Activated CD8-positive, alpha-beta T cell treated with anti-CD3 and anti-CD28 coated beads for 36 hours (primary cell): Measurements from ENCODE around the gene KCNMA1. TPM values are rescaled to one million over a fixed set of nuclear protein-coding genes. Genes with fewer than 3 reads are reported as not detected.

ENCODE experiments used
- ATAC-seq: fragments of 200-7000 bp; cut with Tn5 transposase; one replicate; pipeline ENCODE4 v1.10.0; 2021; ENCODE audit warnings: mild to moderate bottlenecking, moderate library complexity
- CTCF ChIA-PET: fragments of 350-600 bp; sonication (Branson Sonifier 250); formaldehyde crosslinking; loops from one replicate; lab custom pipeline; 2021; ENCODE audit warnings: antibody characterized with exemption; lab: Charles Lee
- POLR2A ChIA-PET: fragments of 350-600 bp; sonication (Branson Sonifier 250); formaldehyde crosslinking; loops from one replicate; lab custom pipeline; 2021; ENCODE audit warnings: antibody characterized with exemption; lab: Charles Lee
- DNase-seq: peaks from one replicate; pipeline ENCODE4 v3.0.0-alpha.2; 2020
- H3K27ac Mint-ChIP-seq: one replicate; pipeline ENCODE4 v1.8.0; 2021; ENCODE audit warnings: mild to moderate bottlenecking, mixed read lengths
- H3K27me3 Mint-ChIP-seq: one replicate; pipeline ENCODE4 v1.8.0; 2021; ENCODE audit warnings: mixed read lengths
- H3K36me3 Mint-ChIP-seq: one replicate; pipeline ENCODE4 v1.8.0; 2021; ENCODE audit warnings: low read depth, mixed read lengths
- H3K4me1 Mint-ChIP-seq: one replicate; pipeline ENCODE4 v1.8.0; 2021; ENCODE audit warnings: low read depth, mixed read lengths
- H3K4me3 Mint-ChIP-seq: one replicate; pipeline ENCODE4 v1.8.0; 2021; ENCODE audit warnings: mild to moderate bottlenecking, moderate library complexity, mixed read lengths
- H3K9me3 Mint-ChIP-seq: one replicate; pipeline ENCODE4 v1.8.0; 2021; ENCODE audit warnings: mixed read lengths
- CTCF ChIP-seq: fragments of 200-600 bp; IDR thresholded peaks from one replicate; pipeline ENCODE4 v1.8.0; 2022; ENCODE audit warnings: antibody characterized with exemption, mild to moderate bottlenecking
- intact Hi-C: fragments of 100-400 bp; cut with micrococcal nuclease; formaldehyde crosslinking; loops from one replicate; pipeline ENCODE4 v1.10.0; 2022
- total RNA-seq, 2 experiments: library from RNA; stranded (reverse); gene quantifications; one replicate each; pipeline ENCODE4 v1.2.3, GENCODE V29; 2021

Gene KCNMA1
- total RNA-seq, 2 experiments from 2014 or later = 0.18 TPM; not detected in 1

- TF ChIP-seq CTCF = no peak
- no peak for ATAC-seq
- no peak overlapping the region for H3K27ac Mint-ChIP-seq
- H3K9me3 Mint-ChIP-seq = no peaks in the 10 kb centered on the region
- H3K4me3 Mint-ChIP-seq = no peak overlapping the region
- intact Hi-C loops = no loop called here
- ChIA-PET POLR2A (no interaction called here), CTCF (no interaction called here)
- H3K4me1 Mint-ChIP-seq = no peaks in the 10 kb centered on the region
- no peaks in the 10 kb centered on the region for H3K36me3 Mint-ChIP-seq
- DNase-seq = no peak
- peaks cover 9% of the 10 kb centered on the region for H3K27me3 Mint-ChIP-seq
These were observed 22.6 kb downstream of the KCNMA1 start for GRCh38 chr10:77614778-77615625.

- POLR2A ChIA-PET = no interaction called here
- Mint-ChIP-seq H3K27me3 (peaks cover 9% of the 10 kb centered on the region), H3K27ac (no peak overlapping the region), H3K4me3 (no peak overlapping the region), H3K36me3 (no peaks in the 10 kb centered on the region), H3K9me3 (no peaks in the 10 kb centered on the region), H3K4me1 (no peaks in the 10 kb centered on the region)
- no peak for TF ChIP-seq CTCF
- DNase-seq = no peak
- intact Hi-C loops = no loop called here
- CTCF ChIA-PET = no interaction called here
- no peak for ATAC-seq
These were observed 24.0 kb downstream of the KCNMA1 start for GRCh38 chr10:77613476-77614130.

GRCh38 chr10:77611670-77612069, 25.9 kb downstream of the KCNMA1 start:
- Mint-ChIP-seq H3K36me3 (no peaks in the 10 kb centered on the region), H3K4me1 (no peaks in the 10 kb centered on the region), H3K4me3 (no peak overlapping the region), H3K27ac (no peak overlapping the region), H3K9me3 (no peaks in the 10 kb centered on the region), H3K27me3 (peaks cover 9% of the 10 kb centered on the region)
- DNase-seq (no peak), ATAC-seq (no peak)
- ChIA-PET POLR2A (no interaction called here), CTCF (interaction anchor here (1.3 to 1.5 kb wide), 2 partner anchors 29 to 438 kb away, joined by 3 to 5 read pairs; no protein-coding TSS in a partner anchor)
- no peak for TF ChIP-seq CTCF
- intact Hi-C loops = no loop called here

GRCh38 chr10:77611221-77611620, 26.4 kb downstream of the KCNMA1 start:
- H3K4me1 Mint-ChIP-seq = no peaks in the 10 kb centered on the region
- H3K4me3 Mint-ChIP-seq = no peak overlapping the region
- ATAC-seq = no peak
- ChIA-PET CTCF (interaction anchor here (1.3 to 1.5 kb wide), 2 partner anchors 29 to 437 kb away, joined by 3 to 5 read pairs; no protein-coding TSS in a partner anchor), POLR2A (no interaction called here)
- no peak for TF ChIP-seq CTCF
- intact Hi-C loops = no loop called here
- no peak for DNase-seq
- H3K9me3 Mint-ChIP-seq = no peaks in the 10 kb centered on the region
- H3K27ac Mint-ChIP-seq = no peak overlapping the region
- H3K27me3 Mint-ChIP-seq = peaks cover 9% of the 10 kb centered on the region
- H3K36me3 Mint-ChIP-seq = no peaks in the 10 kb centered on the region

GRCh38 chr10:77609781-77610272, 27.8 kb downstream of the KCNMA1 start:
- intact Hi-C loops = no loop called here
- no peak for TF ChIP-seq CTCF
- ChIA-PET CTCF (interaction anchor here (1.0 kb wide), 1 partner anchor 102 kb away, joined by 3 read pairs; no protein-coding TSS in a partner anchor), POLR2A (no interaction called here)
- ATAC-seq (no peak), DNase-seq (no peak)
- Mint-ChIP-seq H3K27ac (no peak overlapping the region), H3K4me3 (no peak overlapping the region), H3K36me3 (no peaks in the 10 kb centered on the region), H3K4me1 (no peaks in the 10 kb centered on the region), H3K9me3 (no peaks in the 10 kb centered on the region), H3K27me3 (peaks cover 6% of the 10 kb centered on the region)
